Mammary epithelial cell (primary cell): ENCODE data around the gene ADSS1.

Experiments
- EZH2 ChIP-seq: IDR thresholded peaks from 2 replicates; pipeline ENCODE4 v1.6.1; 2012; ENCODE audit warnings: low read length, inconsistent platforms, borderline replicate concordance
- TF ChIP-seq, protein P1 (sequence below), 2 donors: IDR thresholded peaks in 1 of 2; conservative IDR thresholded peaks in 1 of 2; 2 replicates each; pipeline ENCODE4 v1.5.1; 2011 to 2012; ENCODE audit warnings: inconsistent platforms in 2 of 2, low read length in 2 of 2, mild to moderate bottlenecking in 2 of 2, control low read depth in 1 of 2, low read depth in 1 of 2; ENCODE audit not compliant: insufficient read depth in 1 of 2; ENCODE audit errors: extremely low read depth in 1 of 2

DNA sequence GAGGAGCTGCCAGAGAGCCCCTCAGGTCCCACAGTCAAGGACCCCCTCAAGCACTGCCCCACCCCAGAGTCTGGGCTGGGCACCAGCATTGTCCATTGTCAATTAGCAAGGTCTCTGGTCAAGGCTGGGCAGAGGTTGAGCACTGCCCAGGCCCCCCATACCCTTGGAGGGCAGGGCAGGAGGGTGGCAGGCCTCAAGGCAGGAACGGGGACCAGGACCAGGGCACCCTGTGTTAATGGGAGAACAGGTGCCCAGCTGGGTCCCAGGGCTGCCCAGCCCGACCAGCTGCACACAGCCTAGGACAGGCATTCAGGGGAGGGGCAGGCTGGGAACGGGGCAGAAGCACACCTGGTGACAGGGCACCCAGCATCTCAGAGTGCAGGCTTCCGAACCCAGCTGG lies 47.3 kb downstream of the ADSS1 start:
- TF ChIP-seq, protein P1, sequence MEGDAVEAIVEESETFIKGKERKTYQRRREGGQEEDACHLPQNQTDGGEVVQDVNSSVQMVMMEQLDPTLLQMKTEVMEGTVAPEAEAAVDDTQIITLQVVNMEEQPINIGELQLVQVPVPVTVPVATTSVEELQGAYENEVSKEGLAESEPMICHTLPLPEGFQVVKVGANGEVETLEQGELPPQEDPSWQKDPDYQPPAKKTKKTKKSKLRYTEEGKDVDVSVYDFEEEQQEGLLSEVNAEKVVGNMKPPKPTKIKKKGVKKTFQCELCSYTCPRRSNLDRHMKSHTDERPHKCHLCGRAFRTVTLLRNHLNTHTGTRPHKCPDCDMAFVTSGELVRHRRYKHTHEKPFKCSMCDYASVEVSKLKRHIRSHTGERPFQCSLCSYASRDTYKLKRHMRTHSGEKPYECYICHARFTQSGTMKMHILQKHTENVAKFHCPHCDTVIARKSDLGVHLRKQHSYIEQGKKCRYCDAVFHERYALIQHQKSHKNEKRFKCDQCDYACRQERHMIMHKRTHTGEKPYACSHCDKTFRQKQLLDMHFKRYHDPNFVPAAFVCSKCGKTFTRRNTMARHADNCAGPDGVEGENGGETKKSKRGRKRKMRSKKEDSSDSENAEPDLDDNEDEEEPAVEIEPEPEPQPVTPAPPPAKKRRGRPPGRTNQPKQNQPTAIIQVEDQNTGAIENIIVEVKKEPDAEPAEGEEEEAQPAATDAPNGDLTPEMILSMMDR (conservative IDR thresholded peaks at IDR 0.05 in 1 of 2, IDR thresholded peaks at IDR 0.05 in 1 of 2; ENCODE audit: extremely low read depth in 1 of 2, insufficient read depth in 1 of 2, low read depth in 1 of 2, low read length in 2 of 2): no peak
- no peak for TF ChIP-seq EZH2
